ENCODE measurements around the gene RAB4B. TPM values are rescaled to one million over a fixed set of nuclear protein-coding genes. Genes with fewer than 3 reads are reported as not detected.
A peak's percentile ranks its signal among the peaks of the same experiment; 100 is the strongest.

Gene RAB4B
- total and polyA plus RNA-seq, 2 experiments from 2014 or later, result 27.4 to 29.0 TPM

DNA sequence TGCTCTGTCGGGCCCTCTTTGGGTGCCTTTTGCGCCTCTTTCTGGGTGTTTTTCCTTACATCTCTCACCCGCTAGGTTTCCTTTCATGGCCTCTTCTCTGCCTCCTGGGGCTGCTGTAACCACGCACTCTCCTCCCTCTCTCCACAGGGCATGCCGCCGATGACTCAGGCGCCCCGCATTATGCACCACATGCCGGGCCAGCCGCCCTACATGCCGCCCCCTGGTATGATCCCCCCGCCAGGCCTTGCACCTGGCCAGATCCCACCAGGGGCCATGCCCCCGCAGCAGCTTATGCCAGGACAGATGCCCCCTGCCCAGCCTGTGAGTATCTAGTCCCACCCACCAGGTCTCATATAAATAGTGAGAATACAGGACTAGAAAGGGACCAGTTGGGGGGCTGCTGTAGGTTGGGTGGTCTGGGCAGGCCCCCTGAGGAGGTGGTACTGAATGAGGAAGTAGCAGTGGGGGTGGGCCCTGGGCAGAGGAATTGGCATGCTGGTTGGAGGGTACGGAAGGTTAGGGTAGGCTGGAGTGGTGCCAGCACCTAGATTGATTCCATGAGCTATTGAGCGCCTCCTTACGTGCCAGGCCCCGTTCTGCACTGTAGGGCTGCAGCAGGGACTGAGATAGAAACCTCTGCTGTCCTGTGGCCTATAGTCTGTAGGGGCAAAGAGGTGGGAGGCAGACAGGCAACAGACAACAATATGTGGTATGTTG lies 15.1 kb upstream of the RAB4B start:
- Histone ChIP-seq H3K36me3 (ENCODE audit: insufficient read depth) (peaks cover 77% of the 10 kb centered on the region), H3K79me2 (replicated peaks; ENCODE audit: insufficient read depth) (peaks cover 29% of the 10 kb centered on the region), H2AFZ (no peak overlapping the region), H3K4me2 (no peak overlapping the region), H3K9me2 (ENCODE audit: insufficient read depth) (no peaks in the 10 kb centered on the region), H3K27me3 (ENCODE audit: insufficient read depth) (no peaks in the 10 kb centered on the region), H3K4me1 (ENCODE audit: insufficient read depth) (no peaks in the 10 kb centered on the region), H3K4me3 (no peak overlapping the region), H3K27ac (ENCODE audit: low read depth) (no peak overlapping the region), H3F3A (replicated peaks; ENCODE audit: low read depth) (peaks cover 59% of the 10 kb centered on the region), H4K20me1 (replicated peaks; ENCODE audit: insufficient read depth) (peaks cover 44% of the 10 kb centered on the region)
- H3K27ac Mint-ChIP-seq, result peak overlapping the region; percentile 68; the same call in 1 of the 2 replicates
- H3K4me3 Mint-ChIP-seq, result no peak overlapping the region
- ATAC-seq (no peak), DNase-seq (ENCODE audit: low spot score) (no peak)
- H3K4me1 Mint-ChIP-seq, result no peaks in the 10 kb centered on the region
- TF ChIP-seq, protein P1, sequence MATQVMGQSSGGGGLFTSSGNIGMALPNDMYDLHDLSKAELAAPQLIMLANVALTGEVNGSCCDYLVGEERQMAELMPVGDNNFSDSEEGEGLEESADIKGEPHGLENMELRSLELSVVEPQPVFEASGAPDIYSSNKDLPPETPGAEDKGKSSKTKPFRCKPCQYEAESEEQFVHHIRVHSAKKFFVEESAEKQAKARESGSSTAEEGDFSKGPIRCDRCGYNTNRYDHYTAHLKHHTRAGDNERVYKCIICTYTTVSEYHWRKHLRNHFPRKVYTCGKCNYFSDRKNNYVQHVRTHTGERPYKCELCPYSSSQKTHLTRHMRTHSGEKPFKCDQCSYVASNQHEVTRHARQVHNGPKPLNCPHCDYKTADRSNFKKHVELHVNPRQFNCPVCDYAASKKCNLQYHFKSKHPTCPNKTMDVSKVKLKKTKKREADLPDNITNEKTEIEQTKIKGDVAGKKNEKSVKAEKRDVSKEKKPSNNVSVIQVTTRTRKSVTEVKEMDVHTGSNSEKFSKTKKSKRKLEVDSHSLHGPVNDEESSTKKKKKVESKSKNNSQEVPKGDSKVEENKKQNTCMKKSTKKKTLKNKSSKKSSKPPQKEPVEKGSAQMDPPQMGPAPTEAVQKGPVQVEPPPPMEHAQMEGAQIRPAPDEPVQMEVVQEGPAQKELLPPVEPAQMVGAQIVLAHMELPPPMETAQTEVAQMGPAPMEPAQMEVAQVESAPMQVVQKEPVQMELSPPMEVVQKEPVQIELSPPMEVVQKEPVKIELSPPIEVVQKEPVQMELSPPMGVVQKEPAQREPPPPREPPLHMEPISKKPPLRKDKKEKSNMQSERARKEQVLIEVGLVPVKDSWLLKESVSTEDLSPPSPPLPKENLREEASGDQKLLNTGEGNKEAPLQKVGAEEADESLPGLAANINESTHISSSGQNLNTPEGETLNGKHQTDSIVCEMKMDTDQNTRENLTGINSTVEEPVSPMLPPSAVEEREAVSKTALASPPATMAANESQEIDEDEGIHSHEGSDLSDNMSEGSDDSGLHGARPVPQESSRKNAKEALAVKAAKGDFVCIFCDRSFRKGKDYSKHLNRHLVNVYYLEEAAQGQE (IDR thresholded peaks at IDR 0.05; ENCODE audit: unreplicated experiment), result no peak
- TF ChIP-seq STAT1 (IDR thresholded peaks at IDR 0.05; ENCODE audit: unreplicated experiment) (no peak), CREB1 (CRISPR knock-in tag; IDR thresholded peaks at IDR 0.05; ENCODE audit: low read depth) (no peak), ZNF331 (CRISPR knock-in tag; IDR thresholded peaks at IDR 0.05; ENCODE audit: low read depth) (no peak), EZH2phosphoT487 (IDR thresholded peaks at IDR 0.05; ENCODE audit: unreplicated experiment) (no peak), ZNF114 (CRISPR knock-in tag; IDR thresholded peaks at IDR 0.05) (no peak), POLR2AphosphoS5 (IDR thresholded peaks at IDR 0.05; ENCODE audit: low read depth) (no peak), NANOG (IDR thresholded peaks at IDR 0.05; ENCODE audit: borderline replicate concordance) (no peak), JUNB (IDR thresholded peaks at IDR 0.05; ENCODE audit: unreplicated experiment) (no peak), EZH2 (IDR thresholded peaks at IDR 0.05; ENCODE audit: low read depth, unreplicated experiment) (no peak)
- TF ChIP-seq, protein P2, sequence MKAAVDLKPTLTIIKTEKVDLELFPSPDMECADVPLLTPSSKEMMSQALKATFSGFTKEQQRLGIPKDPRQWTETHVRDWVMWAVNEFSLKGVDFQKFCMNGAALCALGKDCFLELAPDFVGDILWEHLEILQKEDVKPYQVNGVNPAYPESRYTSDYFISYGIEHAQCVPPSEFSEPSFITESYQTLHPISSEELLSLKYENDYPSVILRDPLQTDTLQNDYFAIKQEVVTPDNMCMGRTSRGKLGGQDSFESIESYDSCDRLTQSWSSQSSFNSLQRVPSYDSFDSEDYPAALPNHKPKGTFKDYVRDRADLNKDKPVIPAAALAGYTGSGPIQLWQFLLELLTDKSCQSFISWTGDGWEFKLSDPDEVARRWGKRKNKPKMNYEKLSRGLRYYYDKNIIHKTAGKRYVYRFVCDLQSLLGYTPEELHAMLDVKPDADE (IDR thresholded peaks at IDR 0.05), result no peak
- TF ChIP-seq, protein P3, sequence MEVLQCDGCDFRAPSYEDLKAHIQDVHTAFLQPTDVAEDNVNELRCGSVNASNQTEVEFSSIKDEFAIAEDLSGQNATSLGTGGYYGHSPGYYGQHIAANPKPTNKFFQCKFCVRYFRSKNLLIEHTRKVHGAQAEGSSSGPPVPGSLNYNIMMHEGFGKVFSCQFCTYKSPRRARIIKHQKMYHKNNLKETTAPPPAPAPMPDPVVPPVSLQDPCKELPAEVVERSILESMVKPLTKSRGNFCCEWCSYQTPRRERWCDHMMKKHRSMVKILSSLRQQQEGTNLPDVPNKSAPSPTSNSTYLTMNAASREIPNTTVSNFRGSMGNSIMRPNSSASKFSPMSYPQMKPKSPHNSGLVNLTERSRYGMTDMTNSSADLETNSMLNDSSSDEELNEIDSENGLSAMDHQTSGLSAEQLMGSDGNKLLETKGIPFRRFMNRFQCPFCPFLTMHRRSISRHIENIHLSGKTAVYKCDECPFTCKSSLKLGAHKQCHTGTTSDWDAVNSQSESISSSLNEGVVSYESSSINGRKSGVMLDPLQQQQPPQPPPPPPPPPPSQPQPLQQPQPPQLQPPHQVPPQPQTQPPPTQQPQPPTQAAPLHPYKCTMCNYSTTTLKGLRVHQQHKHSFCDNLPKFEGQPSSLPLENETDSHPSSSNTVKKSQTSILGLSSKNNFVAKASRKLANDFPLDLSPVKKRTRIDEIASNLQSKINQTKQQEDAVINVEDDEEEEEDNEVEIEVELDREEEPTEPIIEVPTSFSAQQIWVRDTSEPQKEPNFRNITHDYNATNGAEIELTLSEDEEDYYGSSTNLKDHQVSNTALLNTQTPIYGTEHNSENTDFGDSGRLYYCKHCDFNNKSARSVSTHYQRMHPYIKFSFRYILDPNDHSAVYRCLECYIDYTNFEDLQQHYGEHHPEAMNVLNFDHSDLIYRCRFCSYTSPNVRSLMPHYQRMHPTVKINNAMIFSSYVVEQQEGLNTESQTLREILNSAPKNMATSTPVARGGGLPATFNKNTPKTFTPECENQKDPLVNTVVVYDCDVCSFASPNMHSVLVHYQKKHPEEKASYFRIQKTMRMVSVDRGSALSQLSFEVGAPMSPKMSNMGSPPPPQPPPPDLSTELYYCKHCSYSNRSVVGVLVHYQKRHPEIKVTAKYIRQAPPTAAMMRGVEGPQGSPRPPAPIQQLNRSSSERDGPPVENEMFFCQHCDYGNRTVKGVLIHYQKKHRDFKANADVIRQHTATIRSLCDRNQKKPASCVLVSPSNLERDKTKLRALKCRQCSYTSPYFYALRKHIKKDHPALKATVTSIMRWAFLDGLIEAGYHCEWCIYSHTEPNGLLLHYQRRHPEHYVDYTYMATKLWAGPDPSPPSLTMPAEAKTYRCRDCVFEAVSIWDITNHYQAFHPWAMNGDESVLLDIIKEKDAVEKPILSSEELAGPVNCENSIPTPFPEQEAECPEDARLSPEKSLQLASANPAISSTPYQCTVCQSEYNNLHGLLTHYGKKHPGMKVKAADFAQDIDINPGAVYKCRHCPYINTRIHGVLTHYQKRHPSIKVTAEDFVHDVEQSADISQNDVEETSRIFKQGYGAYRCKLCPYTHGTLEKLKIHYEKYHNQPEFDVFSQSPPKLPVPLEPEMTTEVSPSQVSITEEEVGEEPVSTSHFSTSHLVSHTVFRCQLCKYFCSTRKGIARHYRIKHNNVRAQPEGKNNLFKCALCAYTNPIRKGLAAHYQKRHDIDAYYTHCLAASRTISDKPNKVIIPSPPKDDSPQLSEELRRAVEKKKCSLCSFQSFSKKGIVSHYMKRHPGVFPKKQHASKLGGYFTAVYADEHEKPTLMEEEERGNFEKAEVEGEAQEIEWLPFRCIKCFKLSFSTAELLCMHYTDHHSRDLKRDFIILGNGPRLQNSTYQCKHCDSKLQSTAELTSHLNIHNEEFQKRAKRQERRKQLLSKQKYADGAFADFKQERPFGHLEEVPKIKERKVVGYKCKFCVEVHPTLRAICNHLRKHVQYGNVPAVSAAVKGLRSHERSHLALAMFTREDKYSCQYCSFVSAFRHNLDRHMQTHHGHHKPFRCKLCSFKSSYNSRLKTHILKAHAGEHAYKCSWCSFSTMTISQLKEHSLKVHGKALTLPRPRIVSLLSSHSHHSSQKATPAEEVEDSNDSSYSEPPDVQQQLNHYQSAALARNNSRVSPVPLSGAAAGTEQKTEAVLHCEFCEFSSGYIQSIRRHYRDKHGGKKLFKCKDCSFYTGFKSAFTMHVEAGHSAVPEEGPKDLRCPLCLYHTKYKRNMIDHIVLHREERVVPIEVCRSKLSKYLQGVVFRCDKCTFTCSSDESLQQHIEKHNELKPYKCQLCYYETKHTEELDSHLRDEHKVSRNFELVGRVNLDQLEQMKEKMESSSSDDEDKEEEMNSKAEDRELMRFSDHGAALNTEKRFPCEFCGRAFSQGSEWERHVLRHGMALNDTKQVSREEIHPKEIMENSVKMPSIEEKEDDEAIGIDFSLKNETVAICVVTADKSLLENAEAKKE (CRISPR knock-in tag; IDR thresholded peaks at IDR 0.05), result no peak
- TF ChIP-seq, protein P4, sequence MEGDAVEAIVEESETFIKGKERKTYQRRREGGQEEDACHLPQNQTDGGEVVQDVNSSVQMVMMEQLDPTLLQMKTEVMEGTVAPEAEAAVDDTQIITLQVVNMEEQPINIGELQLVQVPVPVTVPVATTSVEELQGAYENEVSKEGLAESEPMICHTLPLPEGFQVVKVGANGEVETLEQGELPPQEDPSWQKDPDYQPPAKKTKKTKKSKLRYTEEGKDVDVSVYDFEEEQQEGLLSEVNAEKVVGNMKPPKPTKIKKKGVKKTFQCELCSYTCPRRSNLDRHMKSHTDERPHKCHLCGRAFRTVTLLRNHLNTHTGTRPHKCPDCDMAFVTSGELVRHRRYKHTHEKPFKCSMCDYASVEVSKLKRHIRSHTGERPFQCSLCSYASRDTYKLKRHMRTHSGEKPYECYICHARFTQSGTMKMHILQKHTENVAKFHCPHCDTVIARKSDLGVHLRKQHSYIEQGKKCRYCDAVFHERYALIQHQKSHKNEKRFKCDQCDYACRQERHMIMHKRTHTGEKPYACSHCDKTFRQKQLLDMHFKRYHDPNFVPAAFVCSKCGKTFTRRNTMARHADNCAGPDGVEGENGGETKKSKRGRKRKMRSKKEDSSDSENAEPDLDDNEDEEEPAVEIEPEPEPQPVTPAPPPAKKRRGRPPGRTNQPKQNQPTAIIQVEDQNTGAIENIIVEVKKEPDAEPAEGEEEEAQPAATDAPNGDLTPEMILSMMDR (conservative IDR thresholded peaks at IDR 0.05; ENCODE audit: low read depth in 2 of 2), result no peak
- no peaks in the 10 kb centered on the region for H3K9me3 Mint-ChIP-seq
- peaks cover 2% of the 10 kb centered on the region for H3K27me3 Mint-ChIP-seq (ENCODE audit: insufficient read depth, low read depth, poor library complexity)
- peaks cover 93% of the 10 kb centered on the region for H3K36me3 Mint-ChIP-seq (ENCODE audit: low read depth)
